GM19467 (cell line): Measurements from ENCODE around the gene CEP128.
"Not testable (repeated sequence)": the region's sequence is repeated elsewhere in the genome, so short reads cannot be mapped to it uniquely, and the experiment has no call there.

Experiments
- ATAC-seq: cut with Tn5 transposase; IDR thresholded peaks from one replicate; pipeline ENCODE4 v1.9.1; 2021; ENCODE audit warnings: mild to moderate bottlenecking, moderate library complexity; ENCODE audit not compliant: unreplicated experiment

The CEP128 gene

DNA sequence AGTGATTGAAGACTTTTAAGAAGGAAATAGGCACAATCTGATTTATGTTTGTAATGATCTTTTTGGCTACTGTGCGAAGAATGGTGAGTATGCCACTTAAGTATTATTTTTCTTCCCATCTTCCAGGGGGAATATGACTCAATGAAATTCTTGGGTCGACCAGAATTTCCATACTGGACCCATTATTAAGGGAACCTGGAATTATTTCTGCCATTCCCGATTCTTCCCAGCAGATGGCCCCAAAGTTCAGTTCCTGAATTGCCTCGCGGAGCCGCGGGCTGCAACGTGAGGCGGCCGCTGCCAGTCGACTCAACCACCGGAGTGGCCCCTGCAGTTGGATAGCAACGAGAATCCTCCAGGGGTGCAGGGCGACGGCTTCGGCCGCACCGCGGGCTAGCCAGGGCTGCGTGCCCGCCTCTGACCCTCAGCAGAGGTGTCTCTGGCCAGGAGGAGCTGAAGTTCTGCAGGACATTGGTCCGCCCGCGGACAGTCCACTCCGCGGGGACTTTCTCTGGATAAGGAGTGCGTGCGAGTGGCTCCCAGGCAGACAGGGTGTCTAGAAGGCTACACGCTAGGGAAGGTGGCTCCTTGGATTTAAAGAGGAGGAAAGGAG, 13.3 kb upstream of the CEP128 start:
- ATAC-seq, result no peak

DNA sequence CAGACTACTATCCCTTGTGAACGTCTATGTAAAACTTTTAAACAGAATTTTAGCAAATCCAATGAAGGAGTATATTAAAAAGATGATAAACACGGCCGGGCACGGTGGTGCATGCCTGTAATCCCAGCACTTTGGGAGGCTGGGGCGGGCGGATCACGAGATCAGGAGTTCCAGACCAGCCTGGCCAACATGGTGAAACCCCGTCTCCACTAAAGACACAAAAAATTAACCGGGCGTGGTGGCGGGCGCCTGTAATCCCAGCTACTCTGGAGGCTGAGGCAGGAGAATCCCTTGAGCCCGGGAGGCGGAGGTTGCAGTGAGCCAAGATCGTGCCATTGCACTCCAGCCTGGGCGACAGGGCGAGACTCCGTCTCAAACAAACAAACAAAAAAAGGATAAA, 11.7 kb upstream of the CEP128 start:
- ATAC-seq, result not testable (repeated sequence)

DNA sequence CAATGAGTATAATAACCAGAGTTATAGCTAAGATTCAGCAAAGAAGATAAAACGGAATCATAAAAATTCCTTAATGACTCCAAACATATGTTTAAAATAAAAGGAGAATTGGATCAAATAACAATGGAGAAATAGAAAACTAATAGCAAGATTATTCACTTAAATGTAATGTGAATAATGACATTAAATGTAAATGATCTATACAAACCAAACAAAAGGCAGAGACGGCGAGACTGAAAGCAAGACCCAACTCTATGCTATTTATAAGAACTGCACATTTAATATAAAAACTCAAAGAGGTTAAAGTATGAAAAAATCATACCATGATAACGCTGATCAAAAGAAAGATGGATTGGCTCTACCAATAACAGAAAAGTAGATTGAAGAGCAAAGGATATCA, 10.0 kb upstream of the CEP128 start:
- ATAC-seq, result no peak

DNA sequence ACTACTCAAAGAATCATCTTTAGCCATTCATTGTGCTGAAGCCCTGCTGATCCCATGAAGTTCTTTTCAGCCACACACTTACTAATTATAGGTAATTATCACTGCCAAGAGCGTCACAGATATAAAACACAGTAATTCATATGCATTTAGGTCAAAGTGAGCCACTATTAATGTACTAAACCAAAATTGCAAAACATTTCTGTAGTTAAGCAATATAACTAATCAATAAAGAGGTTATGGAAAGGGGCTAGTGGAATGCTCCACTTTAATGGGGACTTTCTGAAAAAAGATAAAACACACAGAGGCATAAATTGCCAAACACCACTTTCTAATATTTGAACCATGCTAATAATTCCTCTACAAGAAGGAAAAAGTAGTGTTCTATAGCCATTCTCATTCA, 6.8 kb upstream of the CEP128 start:
- no peak for ATAC-seq

DNA sequence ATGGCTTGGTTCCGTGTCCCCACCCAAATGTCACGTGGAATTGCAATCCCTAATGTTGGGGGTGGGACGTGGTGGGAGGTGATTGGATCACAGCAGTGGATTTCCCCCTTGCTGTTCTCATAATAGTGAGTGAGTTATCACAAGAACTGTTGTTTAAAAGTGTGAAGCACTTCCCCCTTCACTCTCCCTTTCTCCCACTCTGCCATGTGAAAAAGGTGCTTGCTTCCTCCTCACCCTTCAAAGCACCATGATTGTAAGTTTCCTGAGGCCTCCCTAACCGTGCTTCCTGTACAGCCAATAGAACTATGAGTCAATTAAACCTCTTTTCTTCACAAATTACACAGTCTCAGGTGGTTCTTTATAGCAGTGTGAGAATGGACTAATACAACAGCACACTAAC, 5.3 kb upstream of the CEP128 start:
- no peak for ATAC-seq

DNA sequence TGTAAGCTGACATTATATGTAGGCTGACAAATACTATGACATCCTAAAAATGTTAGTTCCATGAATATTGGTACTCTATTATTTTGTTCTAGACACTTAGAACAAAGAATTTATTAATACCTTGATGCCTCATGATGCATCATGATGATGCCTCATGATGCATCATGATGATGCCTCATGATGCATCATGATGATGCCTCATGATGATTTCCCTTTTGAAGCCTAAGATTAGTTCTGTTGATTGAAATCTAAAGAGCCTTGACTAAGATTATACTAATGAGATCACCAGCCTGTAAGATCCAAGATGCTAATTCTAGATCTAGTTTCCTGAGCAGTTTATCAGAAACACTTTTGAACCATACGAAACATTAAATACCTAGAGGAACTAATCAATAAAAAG, 4.6 kb upstream of the CEP128 start:
- no peak for ATAC-seq

DNA sequence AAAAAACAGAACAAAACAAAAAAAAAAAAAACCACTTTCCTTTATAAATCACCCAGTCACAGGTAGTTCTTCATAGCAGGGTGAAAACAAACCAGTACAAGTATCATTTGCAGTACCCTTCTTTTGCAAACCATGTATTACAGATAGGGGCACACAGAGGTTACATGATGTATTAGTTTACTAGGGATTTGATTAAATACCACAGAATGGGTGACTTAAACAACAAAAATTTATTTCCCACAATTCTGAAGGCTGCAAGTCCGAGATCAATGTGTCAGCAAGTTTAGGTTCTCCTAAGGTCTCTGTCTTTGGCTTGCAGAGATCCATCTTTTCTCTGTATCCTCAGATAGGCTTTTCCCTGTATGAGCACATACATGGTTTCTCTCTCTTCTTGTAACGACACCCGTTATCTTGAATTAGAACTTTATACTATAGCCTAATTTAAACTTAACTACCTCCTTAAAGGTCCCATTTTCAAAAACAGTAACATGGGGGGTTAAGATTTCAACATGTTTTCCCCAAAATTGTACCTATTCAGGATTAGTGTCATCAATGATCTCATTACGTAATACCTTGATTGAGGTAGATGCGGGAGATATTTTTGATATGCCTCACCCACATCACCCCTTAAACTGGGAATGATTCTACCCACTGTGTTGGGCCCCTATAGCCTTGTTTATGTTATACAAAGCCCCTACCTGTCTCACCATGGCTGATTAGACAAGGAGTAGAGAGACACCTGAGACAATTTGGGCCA, 3.5 kb upstream of the CEP128 start:
- ATAC-seq, result no peak

DNA sequence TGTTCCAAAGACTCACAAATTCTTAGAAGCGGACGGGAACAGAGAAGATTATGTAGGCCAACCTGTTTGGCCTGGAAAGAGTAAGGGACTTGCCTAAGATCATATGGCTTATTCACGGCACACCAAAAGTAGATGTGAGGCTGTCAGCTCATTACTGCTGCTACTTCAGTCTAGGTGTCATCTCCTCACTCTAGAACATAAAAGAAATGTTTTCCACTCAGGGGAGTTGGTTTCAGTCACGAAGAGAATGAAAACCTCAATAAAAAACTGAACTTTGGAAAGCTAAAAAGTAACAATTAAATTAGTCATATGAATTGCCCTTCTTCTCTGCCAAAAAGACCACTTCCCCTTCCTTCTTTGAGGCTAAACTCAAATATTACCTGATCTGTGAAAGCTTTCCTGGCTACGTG, 658 bp upstream of the CEP128 start:
- peak; percentile 16 for ATAC-seq

DNA sequence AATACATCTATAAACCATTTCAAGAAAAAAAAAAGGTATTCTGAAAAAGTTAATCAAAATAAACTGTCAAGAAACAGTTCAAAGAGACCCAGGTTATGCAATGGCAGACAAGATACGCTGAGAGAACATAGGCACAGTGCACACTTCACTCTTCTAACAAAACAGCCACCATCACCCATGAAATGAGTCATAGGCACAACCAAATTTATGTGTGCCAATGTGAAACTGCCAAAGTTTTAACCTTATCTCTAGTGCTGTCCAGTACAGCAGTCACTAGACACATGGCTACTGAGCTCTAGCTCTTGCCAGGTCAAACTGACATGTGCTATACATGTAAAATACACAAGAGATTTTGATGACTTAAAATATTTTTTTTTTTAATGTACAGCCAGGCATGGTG, 1.4 kb downstream of the CEP128 start:
- ATAC-seq, result no peak

DNA sequence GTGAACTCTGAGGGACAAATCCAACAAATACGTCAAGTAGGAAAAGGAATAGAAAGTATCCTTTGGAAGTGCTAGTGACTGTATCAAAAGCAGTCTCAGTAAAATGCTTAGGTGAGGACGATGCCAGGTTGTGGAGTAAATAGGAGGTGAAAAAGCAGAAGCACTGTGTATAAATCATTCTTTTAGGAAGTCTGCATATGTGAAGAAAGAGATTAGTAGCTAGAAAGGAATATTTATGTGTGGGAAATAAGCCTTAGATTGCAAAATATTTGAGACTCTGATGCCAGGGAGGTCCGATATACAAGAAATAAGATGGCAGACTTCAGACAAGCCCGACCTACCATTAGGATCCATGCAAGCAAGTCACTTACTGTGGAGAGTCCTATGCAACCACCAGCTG, 7.9 kb downstream of the CEP128 start:
- ATAC-seq, result no peak

DNA sequence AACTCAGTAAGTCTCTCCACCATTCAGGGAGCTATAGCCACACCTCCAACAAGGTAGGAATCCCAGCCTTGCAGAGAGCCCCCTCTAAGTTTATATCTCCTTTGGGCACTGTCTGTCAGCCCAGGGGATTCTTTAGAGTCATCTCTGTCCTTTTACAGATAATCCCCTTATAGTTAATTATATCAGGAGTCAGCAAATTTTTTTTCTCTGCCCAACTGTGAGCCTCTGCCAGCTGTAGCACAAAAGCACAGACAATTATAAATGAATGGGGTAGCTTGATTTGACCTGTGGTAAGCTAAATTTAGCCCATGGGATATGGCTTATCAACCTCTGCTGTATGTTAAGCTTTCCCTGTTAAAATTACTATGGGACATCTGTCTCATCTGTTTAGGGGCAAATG, 8.3 kb downstream of the CEP128 start:
- no peak for ATAC-seq

DNA sequence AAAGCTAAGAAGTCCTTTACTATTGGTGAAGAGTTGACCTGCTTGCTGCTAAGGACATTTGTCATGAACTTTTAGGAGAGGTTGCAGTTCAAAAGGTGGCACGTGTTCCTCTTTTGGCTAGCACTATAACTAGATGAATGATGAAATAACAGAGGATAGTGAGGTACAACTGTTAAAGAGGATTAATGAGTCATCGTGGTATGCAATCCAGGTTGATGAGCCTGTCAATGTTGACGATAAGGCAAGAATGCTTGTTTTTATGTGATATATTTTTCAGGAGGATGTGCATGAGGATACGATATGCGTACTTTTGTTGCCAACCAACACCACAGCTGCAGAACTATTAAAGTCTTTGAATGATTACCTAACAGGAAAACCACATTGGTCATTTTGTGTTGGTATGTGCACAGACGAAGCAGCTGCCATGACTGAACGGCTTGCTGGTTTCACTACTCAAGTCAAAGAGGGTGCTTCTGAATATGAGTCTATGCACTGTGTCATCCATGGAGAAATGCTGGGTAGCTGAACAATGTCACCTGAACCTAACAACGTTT, 10.6 kb downstream of the CEP128 start:
- ATAC-seq, result peak; percentile 99

DNA sequence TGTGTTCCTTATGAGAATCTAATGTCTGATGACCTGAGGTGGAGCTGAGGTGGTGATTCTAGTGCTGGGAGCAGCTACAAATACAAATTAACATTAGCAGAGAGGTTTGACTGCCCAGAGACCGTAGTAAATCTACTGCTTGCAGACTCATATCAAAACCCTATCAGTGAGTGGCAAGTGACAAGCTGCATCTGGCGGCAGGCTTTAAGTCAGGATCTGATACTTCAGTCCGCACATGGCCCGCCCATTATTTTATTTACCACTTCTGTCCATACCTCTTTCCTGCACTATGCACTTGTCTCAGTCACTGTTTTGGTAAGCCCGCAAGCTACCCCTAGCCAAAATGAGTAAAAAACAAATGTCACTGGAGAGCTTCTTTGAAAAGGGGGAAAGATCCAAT, 11.4 kb downstream of the CEP128 start:
- no peak for ATAC-seq

DNA sequence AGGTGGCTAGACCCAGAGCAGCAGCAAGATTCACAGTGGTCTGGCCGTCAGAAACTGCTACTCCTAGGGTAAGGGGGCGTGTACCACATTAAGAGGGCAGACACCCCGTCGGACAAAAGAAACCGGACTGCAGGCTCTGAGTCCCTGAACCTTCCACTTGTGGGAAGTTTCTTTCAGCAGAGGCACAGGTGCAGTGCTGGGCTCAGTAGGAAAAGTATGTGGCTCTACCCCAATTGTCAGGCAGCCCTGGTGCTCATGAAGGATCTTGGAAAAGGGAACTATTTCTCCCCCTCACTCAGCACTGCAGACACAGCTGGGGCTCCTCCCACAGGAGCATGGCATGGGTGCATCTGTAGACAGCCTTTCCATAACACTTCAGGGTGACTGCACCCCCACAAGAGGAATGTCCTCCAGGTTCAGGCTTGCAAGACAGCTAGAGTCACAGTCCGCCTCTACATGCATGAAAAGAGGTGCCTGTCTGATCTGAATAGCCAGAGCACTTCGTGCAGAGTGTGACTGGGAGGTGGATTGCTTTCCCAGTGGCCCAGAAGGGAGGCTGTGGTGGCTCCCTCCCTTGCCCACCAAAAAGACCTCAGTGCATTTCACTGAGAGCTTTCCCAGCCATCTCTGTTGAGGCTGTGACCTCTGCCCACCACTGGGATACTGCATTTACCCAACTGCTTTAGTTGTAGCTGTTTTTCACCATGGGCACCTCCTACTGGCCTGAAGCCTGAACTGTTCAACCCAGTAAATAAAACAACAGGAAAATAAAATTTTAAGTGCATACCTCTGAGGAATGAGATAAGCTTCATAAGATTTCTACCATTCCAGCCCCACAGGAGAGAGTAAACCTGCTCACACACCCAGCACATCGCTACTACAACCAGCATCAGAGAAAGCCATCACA, 14.2 kb downstream of the CEP128 start:
- ATAC-seq, result no peak

DNA sequence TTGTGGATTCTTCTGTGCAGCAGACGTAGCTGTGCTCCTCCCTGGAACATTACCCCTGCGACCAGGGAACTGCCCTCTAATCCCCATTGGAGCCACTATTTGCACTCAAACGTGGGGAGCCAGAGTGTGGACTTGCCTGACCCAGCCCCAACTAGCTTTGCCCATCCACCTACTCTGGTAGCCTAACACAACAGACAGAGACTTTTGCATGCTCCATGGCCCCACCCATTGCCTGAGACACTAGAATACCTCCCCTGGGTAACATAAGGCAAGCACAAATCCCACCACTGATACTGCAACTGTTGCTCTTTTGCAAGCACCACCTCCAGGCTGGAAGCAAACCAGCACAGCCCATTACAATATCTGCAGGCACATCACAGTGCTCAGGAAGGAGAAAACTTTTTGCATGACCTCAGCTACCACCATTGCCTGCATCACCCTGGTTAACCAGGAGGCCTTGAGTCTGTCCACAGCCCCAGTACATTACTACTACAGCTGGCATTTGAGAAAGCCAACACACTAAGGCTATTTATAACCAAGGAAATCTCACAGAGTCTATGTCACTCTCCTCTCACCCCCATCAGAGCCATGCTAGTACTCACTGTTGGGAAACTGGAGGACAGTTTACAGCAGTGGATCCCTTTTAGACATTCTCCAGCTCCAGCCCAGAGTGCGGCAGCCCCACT, 15.0 kb downstream of the CEP128 start:
- ATAC-seq, result no peak

DNA sequence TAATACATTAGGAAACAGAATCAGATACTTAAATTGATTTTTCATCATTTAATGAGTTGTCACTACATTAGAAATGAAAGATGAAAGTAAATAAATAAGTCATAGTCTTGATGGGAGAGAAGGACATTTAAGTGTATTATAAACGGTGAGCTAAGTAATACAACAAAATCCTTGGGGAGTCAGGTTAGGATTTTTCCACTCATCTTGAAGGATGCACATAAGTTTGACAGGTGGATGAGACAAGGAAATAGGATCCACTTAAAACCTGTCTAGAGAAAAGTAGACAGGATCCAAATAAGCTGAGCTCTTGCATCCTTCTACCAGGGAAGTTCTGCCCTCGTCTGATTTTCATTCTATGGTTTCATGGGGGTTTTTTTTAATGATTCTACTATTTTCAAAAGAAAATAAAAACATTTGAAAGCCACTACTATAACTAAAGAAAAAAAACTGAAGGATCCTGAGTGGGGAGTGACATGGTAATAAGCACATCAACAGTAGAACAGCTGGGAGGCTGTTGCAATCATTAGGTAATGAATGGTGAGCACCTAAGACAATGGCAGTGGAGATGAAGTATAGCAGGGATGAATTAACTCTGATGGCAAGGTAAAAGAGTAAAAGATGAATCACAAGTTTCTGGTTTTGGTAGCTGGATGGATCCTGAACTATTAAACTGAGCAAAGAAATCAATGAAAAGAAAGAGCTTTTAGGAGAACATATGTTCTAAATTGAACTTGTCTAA, 17.0 kb downstream of the CEP128 start:
- no peak for ATAC-seq

DNA sequence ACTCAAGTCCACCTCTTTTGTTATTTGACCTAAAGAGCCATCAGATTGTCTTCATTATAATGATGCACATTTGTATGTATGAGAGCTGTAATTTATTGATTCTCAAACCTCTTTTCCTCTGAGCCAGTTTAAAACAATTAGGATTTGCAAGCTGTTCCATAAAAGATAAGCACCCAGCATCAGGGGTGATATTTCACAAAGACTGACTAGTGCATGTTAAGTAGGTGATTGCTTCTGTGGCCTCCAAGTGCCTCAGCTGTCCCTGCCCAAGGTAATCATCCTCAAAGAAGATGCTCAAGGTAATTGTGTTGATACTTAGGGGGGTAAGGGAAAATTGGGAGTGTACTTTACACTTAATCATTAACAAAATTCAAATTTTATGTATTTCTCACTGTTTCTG, 18.2 kb downstream of the CEP128 start:
- no peak for ATAC-seq

DNA sequence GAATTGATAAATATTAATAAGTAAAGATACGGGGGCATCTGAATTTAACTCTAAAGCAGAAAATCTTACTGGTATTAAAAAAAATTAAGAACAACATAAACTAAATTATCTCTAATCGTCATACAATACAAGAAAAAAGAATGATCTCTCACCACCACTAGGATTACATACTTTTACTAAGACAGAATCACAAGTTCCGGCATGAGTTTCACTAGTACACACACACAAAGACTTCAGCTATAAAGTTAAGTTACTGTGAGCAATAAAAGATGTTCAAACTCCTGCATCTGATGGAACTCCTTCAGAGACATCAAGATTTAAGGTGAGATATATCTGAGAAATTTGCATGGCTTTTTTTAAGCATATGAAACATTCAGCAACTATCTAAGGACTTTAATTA, 21.9 kb downstream of the CEP128 start:
- ATAC-seq, result no peak

DNA sequence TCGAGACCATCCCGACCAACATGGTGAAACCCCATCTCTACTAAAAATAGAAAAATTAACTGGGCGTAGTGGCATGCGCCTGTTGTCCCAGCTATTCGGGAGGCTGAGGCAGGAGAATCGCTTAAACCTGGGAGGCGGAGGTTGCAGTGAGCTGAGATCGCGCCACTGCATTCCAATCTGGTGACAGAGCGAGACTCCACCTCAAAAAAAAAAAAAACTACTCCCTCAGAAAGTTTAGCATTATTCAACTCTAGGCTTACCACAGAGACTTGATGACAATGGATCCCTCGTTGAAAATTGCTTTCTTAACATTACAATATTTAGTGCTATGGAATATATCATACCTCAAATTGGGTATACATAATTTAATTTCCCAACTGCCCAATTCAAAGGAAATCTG, 29.5 kb downstream of the CEP128 start:
- ATAC-seq, result not testable (repeated sequence)

DNA sequence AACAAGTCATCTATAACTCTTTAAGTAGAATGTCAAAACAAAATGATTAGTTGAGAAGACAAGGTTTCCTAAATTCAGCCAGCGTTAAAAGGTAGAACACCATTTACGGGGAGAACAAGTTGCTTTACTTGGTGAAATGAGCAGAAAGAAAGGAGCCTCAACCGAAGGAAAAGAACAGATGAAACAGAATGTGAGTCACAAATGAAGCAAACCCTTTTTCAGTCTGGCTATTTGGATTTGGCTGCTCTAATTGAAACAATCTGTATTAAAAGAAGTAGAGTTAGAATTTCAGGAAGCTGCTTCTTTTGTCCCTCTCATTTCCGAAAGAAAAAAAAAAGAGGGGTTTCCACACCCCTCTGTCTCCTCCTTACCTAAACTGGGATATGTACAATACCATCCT, 34.6 kb downstream of the CEP128 start:
- ATAC-seq, result no peak
